ENCODE measurements around the gene ACSS1.

ACSS1 gene

DNA sequence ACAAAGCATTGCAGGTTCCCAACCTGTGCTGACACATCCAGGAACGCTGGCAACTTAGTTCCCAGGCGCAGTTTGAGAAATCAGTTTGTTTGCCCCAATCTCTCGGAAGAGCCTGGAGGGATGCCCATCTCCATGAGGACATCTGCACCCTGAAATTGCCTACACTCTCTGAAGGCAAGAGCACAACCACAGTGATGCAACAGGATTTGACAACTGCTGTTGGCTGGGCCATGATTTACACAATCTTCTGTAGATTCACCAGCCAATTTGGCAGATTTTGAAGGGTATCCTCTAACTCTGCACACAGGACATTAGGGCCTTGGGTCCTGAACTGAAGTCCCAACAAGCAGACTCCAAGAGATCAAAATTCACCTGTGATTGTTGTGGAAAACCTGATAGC is 68.8 kb downstream of the ACSS1 start:
- Histone ChIP-seq H3K4ac (ENCODE audit: low read depth, low read length) (no peak overlapping the region), H2BK120ac (ENCODE audit: insufficient read depth, low read length, poor library complexity) (no peak overlapping the region), H3K9ac (ENCODE audit: low read length) (no peak overlapping the region), H3K14ac (ENCODE audit: low read length) (no peak overlapping the region), H3K36me3 (ENCODE audit: control insufficient read depth in 1 of 2, insufficient read depth in 2 of 2, low read length in 2 of 2) (peaks cover 0 to 2% of the 10 kb centered on the region in 2 experiments), H3K23ac (ENCODE audit: low read length) (no peak overlapping the region), H3K27me3 (ENCODE audit: insufficient read depth, low read length) (no peaks in the 10 kb centered on the region), H3K4me3 (ENCODE audit: low read depth, low read length) (no peak overlapping the region), H3K27ac (ENCODE audit: low read depth, low read length) (no peak overlapping the region), H2AFZ (ENCODE audit: insufficient read depth, low read length, poor library complexity) (no peak overlapping the region), H4K91ac (ENCODE audit: low read depth, low read length) (no peak overlapping the region), H3K79me1 (ENCODE audit: low read length) (peaks cover 8% of the 10 kb centered on the region), H3K79me2 (ENCODE audit: control insufficient read depth, insufficient read depth, low read length, poor library complexity) (peaks cover 7% of the 10 kb centered on the region), H3K9me3 (ENCODE audit: insufficient read depth, low read depth, low read length) (no peaks in the 10 kb centered on the region), H4K12ac (ENCODE audit: low read depth, low read length) (no peak overlapping the region), H2BK5ac (ENCODE audit: low read depth, low read length, poor library complexity) (no peak overlapping the region), H2BK12ac (ENCODE audit: low read length) (no peak overlapping the region), H2AK5ac (ENCODE audit: low read length) (no peak overlapping the region), H3K4me2 (ENCODE audit: low read length) (no peak overlapping the region), H4K8ac (ENCODE audit: low read depth, low read length) (no peak overlapping the region), H3K18ac (ENCODE audit: low read length) (no peak overlapping the region), H3K4me1 (ENCODE audit: control insufficient read depth in 1 of 2, insufficient read depth in 2 of 2, low read length in 2 of 2) (peaks cover 2 to 6% of the 10 kb centered on the region in 2 experiments)
- whole genome bisulfite sequencing (ENCODE audit: extremely low coverage, insufficient coverage, insufficient read length): no CpG with 5 or more reads among the region's 3 CpGs
- DNase-seq: no peak

DNA sequence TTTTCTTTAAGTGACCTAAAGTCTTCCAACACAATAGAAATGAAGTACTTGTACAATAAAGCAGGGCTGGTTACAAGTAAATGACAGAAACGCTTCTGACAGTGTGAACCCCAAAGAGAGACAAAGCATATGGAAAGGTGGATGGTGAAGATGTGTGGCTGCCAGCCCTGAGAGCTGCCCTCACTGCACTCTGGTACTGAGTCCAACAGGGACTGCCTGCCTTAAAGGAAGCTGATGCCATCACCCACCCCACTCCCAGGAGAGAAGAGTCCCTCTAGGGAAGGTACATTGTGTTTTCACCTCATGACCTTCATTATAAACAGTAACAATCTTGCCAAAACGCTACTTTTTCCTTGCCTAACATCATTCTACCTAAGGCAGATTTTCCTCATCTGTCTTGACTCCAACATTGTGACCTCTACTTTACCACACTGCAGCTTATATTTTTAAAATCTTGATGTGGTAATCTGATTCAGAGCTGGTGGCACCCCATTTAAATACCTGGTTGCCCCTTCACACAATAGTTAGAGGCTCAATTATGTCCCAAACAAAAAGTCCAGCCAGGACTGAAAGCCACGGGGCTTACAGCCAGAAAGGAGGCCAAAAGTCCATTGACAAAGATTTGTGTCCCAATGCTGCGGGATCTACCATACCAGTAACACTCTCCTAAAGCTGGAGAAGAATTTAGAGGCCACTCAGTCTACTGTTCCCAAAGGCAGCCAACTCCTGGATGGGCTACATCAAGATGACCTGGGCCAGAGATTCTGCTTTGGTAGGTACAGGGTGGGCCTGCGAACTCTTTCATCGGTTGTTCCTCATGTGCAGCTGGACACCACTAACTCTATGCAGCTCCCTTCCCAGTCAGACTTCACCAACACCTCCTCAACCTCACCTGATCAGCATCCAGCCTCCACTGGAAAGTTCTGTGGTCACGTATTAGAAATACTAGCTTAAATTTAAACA is 69.8 kb downstream of the ACSS1 start:
- H3K27me3 ChIP-seq (ENCODE audit: insufficient read depth, low read length): no peaks in the 10 kb centered on the region
- peaks cover 7% of the 10 kb centered on the region for H3K79me2 ChIP-seq (ENCODE audit: control insufficient read depth, insufficient read depth, low read length, poor library complexity)
- no peak overlapping the region for H4K91ac ChIP-seq (ENCODE audit: low read depth, low read length)
- no peaks in the 10 kb centered on the region for H3K9me3 ChIP-seq (ENCODE audit: insufficient read depth, low read depth, low read length)
- H2BK5ac ChIP-seq (ENCODE audit: low read depth, low read length, poor library complexity): no peak overlapping the region
- H3K23ac ChIP-seq (ENCODE audit: low read length): no peak overlapping the region
- H3K36me3 ChIP-seq (ENCODE audit: control insufficient read depth in 1 of 2, insufficient read depth in 2 of 2, low read length in 2 of 2): peaks cover 0 to 2% of the 10 kb centered on the region in 2 experiments
- no peak overlapping the region for H3K4me2 ChIP-seq (ENCODE audit: low read length)
- no peak for DNase-seq
- H2AFZ ChIP-seq (ENCODE audit: insufficient read depth, low read length, poor library complexity): no peak overlapping the region
- no peak overlapping the region for H2BK12ac ChIP-seq (ENCODE audit: low read length)
- no peak overlapping the region for H3K27ac ChIP-seq (ENCODE audit: low read depth, low read length)
- H3K4me1 ChIP-seq (ENCODE audit: control insufficient read depth in 1 of 2, insufficient read depth in 2 of 2, low read length in 2 of 2): peaks cover 2 to 6% of the 10 kb centered on the region in 2 experiments
- H3K79me1 ChIP-seq (ENCODE audit: low read length): peaks cover 8% of the 10 kb centered on the region
- H3K9ac ChIP-seq (ENCODE audit: low read length): no peak overlapping the region
- no peak overlapping the region for H2BK120ac ChIP-seq (ENCODE audit: insufficient read depth, low read length, poor library complexity)
- H2AK5ac ChIP-seq (ENCODE audit: low read length): no peak overlapping the region
- no peak overlapping the region for H3K18ac ChIP-seq (ENCODE audit: low read length)
- H3K4me3 ChIP-seq (ENCODE audit: low read depth, low read length): no peak overlapping the region
- no peak overlapping the region for H3K14ac ChIP-seq (ENCODE audit: low read length)
- no peak overlapping the region for H4K12ac ChIP-seq (ENCODE audit: low read depth, low read length)
- no peak overlapping the region for H4K8ac ChIP-seq (ENCODE audit: low read depth, low read length)
- H3K4ac ChIP-seq (ENCODE audit: low read depth, low read length): no peak overlapping the region
- no CpG with 5 or more reads among the region's 7 CpGs for WGBS (ENCODE audit: extremely low coverage, insufficient coverage, insufficient read length)

GRCh38 chr20:24987244-24987643 is 70.7 kb downstream of the ACSS1 start:
- no peak overlapping the region for H2BK5ac ChIP-seq (ENCODE audit: low read depth, low read length, poor library complexity)
- no peak overlapping the region for H3K4ac ChIP-seq (ENCODE audit: low read depth, low read length)
- no peak overlapping the region for H2AK5ac ChIP-seq (ENCODE audit: low read length)
- H3K23ac ChIP-seq (ENCODE audit: low read length): no peak overlapping the region
- no peak overlapping the region for H3K14ac ChIP-seq (ENCODE audit: low read length)
- no peak for DNase-seq
- H3K9me3 ChIP-seq (ENCODE audit: insufficient read depth, low read depth, low read length): no peaks in the 10 kb centered on the region
- H3K4me3 ChIP-seq (ENCODE audit: low read depth, low read length): no peak overlapping the region
- peaks cover 3% of the 10 kb centered on the region for H3K79me1 ChIP-seq (ENCODE audit: low read length)
- no peak overlapping the region for H4K12ac ChIP-seq (ENCODE audit: low read depth, low read length)
- no peak overlapping the region for H3K18ac ChIP-seq (ENCODE audit: low read length)
- no peak overlapping the region for H3K9ac ChIP-seq (ENCODE audit: low read length)
- H4K91ac ChIP-seq (ENCODE audit: low read depth, low read length): no peak overlapping the region
- no peak overlapping the region for H4K8ac ChIP-seq (ENCODE audit: low read depth, low read length)
- H2AFZ ChIP-seq (ENCODE audit: insufficient read depth, low read length, poor library complexity): no peak overlapping the region
- no peak overlapping the region for H3K27ac ChIP-seq (ENCODE audit: low read depth, low read length)
- H3K27me3 ChIP-seq (ENCODE audit: insufficient read depth, low read length): no peaks in the 10 kb centered on the region
- H3K36me3 ChIP-seq (ENCODE audit: control insufficient read depth in 1 of 2, insufficient read depth in 2 of 2, low read length in 2 of 2): peaks cover 0 to 2% of the 10 kb centered on the region in 2 experiments
- H2BK120ac ChIP-seq (ENCODE audit: insufficient read depth, low read length, poor library complexity): no peak overlapping the region
- WGBS (ENCODE audit: extremely low coverage, insufficient coverage, insufficient read length): no CpG with 5 or more reads among the region's 2 CpGs
- H3K4me1 ChIP-seq (ENCODE audit: control insufficient read depth in 1 of 2, insufficient read depth in 2 of 2, low read length in 2 of 2): peaks cover 0 to 6% of the 10 kb centered on the region in 2 experiments
- peaks cover 4% of the 10 kb centered on the region for H3K79me2 ChIP-seq (ENCODE audit: control insufficient read depth, insufficient read depth, low read length, poor library complexity)
- H2BK12ac ChIP-seq (ENCODE audit: low read length): no peak overlapping the region
- no peak overlapping the region for H3K4me2 ChIP-seq (ENCODE audit: low read length)

DNA sequence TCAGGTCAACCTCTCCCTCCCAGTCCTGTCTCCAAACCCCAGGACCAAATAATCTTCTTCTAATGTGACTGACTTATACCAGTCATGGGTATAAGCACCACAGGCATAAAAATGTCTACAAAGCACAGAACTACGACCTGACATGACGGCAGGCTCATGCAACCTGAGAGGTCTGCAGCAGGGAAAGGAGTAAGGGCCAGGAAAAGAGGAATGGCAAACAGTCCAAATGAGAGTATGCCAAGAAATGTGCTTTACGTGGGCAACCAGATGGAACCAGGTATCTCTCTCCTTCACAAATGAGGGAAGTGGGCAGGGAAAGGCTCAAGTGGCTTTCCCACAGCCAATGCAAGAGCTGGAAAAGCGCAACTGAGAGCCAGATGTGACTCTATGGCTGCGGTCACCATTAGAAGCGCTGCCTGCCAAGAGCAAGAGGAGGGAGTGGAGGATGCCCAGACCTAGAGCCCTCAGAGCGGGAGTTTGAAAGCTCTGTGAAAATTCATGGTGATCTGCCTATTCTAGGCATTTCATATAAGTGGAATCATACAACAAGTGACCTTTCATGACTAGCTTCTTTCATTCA is 71.4 kb downstream of the ACSS1 start:
- H3K36me3 ChIP-seq (ENCODE audit: control insufficient read depth in 1 of 2, insufficient read depth in 2 of 2, low read length in 2 of 2): peaks cover 3 to 7% of the 10 kb centered on the region in 2 experiments
- no peak overlapping the region for H4K91ac ChIP-seq (ENCODE audit: low read depth, low read length)
- no peak overlapping the region for H2AFZ ChIP-seq (ENCODE audit: insufficient read depth, low read length, poor library complexity)
- H3K79me1 ChIP-seq (ENCODE audit: low read length): no peaks in the 10 kb centered on the region
- H3K4me1 ChIP-seq (ENCODE audit: control insufficient read depth in 1 of 2, insufficient read depth in 2 of 2, low read length in 2 of 2): peaks cover 0 to 2% of the 10 kb centered on the region in 2 experiments
- H3K27me3 ChIP-seq (ENCODE audit: insufficient read depth, low read length): no peaks in the 10 kb centered on the region
- H3K4me3 ChIP-seq (ENCODE audit: low read depth, low read length): no peak overlapping the region
- DNase-seq: no peak
- H3K4me2 ChIP-seq (ENCODE audit: low read length): no peak overlapping the region
- H4K8ac ChIP-seq (ENCODE audit: low read depth, low read length): no peak overlapping the region
- no peak overlapping the region for H4K12ac ChIP-seq (ENCODE audit: low read depth, low read length)
- H2AK5ac ChIP-seq (ENCODE audit: low read length): no peak overlapping the region
- no peak overlapping the region for H2BK12ac ChIP-seq (ENCODE audit: low read length)
- H3K79me2 ChIP-seq (ENCODE audit: control insufficient read depth, insufficient read depth, low read length, poor library complexity): no peaks in the 10 kb centered on the region
- H3K23ac ChIP-seq (ENCODE audit: low read length): no peak overlapping the region
- no peak overlapping the region for H2BK120ac ChIP-seq (ENCODE audit: insufficient read depth, low read length, poor library complexity)
- H3K18ac ChIP-seq (ENCODE audit: low read length): peak overlapping the region; percentile 7
- no CpG with 5 or more reads among the region's 7 CpGs for WGBS (ENCODE audit: extremely low coverage, insufficient coverage, insufficient read length)
- no peak overlapping the region for H3K4ac ChIP-seq (ENCODE audit: low read depth, low read length)
- no peak overlapping the region for H3K9ac ChIP-seq (ENCODE audit: low read length)
- no peak overlapping the region for H3K14ac ChIP-seq (ENCODE audit: low read length)
- no peak overlapping the region for H3K27ac ChIP-seq (ENCODE audit: low read depth, low read length)
- no peak overlapping the region for H2BK5ac ChIP-seq (ENCODE audit: low read depth, low read length, poor library complexity)
- H3K9me3 ChIP-seq (ENCODE audit: insufficient read depth, low read depth, low read length): no peaks in the 10 kb centered on the region
